DND-41 (cell line): ENCODE measurements around the gene PMEPA1.

ENCODE experiments used
- CTCF ChIP-seq: IDR thresholded peaks from 2 replicates; pipeline ENCODE4 v1.5.1; 2012; ENCODE audit warnings: borderline replicate concordance, low read length, moderate library complexity, mild to moderate bottlenecking; ENCODE audit not compliant: poor library complexity, severe bottlenecking; ENCODE audit errors: extremely low read depth
- EZH2 ChIP-seq: IDR thresholded peaks from 3 replicates; pipeline ENCODE4 v1.6.1; 2012; ENCODE audit warnings: borderline replicate concordance, low read depth, mild to moderate bottlenecking, moderate library complexity, low read length, inconsistent platforms; ENCODE audit not compliant: severe bottlenecking

GRCh38 chr20:57737349-57737748 lies 27.5 kb upstream of the PMEPA1 start:
- no peak for TF ChIP-seq CTCF
- TF ChIP-seq EZH2: no peak
